ENCODE data around the gene FCN1. TPM values are rescaled to one million over a fixed set of nuclear protein-coding genes. Genes with fewer than 3 reads are reported as not detected.

FCN1 gene
- polyA plus RNA-seq, 1 of the 3 experiments (the other 2 are of a cell fraction): not detected

DNA sequence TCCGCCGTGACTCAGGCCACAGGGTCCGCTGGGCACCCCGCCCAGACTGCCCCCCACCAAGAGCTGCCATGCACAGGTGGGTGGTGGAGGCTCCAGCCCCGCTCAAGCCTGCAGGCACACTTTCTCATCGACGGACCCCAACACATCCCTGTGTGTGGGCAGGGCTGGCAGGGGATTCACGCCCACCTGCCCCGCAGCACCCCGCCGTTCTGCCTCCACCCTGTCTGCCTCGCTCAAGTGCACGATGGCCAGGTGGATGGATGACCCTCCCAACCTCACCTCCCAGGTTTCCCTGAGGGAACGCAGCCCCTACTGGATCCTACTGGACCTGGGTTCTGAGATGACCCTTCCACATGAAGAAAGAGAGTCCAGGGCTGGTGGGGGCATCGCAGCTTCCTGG, 26.1 kb upstream of the FCN1 start:
- WGBS (ENCODE audit: low lambda C conversion rate): 45% methylated on average over 4 of the region's 15 CpGs
- no peaks in the 10 kb centered on the region for H3K9me2 ChIP-seq
- no peaks in the 10 kb centered on the region for H3K27me3 ChIP-seq (ENCODE audit: insufficient read depth)
- H3K27ac ChIP-seq (ENCODE audit: low read depth in 2 of 2, low read length in 1 of 2): no peak overlapping the region
- no peaks in the 10 kb centered on the region for H4K20me1 ChIP-seq (ENCODE audit: insufficient read depth)
- no peaks in the 10 kb centered on the region for H3K9me3 ChIP-seq
- no peaks in the 10 kb centered on the region for H3K36me3 ChIP-seq (replicated peaks in 1 of 2; ENCODE audit: control insufficient read depth in 1 of 2, insufficient read depth in 2 of 2, low read length in 1 of 2)
- no peak for DNase-seq
- TF ChIP-seq EZH2phosphoT487 (IDR thresholded peaks at IDR 0.05; ENCODE audit: borderline replicate concordance, low read depth) (no peak), GATA2 (CRISPR knock-in tag; IDR thresholded peaks at IDR 0.05) (no peak), CHD2 (IDR thresholded peaks at IDR 0.05; ENCODE audit: low read length, partially characterized antibody) (no peak), TEAD4 (IDR thresholded peaks at IDR 0.05; ENCODE audit: borderline replicate concordance, insufficient read depth) (no peak), TCF12 (IDR thresholded peaks at IDR 0.05) (no peak)
- no peak overlapping the region for H3K9ac ChIP-seq
- no peaks in the 10 kb centered on the region for H3K4me1 ChIP-seq (ENCODE audit: control insufficient read depth in 1 of 2, insufficient read depth in 2 of 2, low read depth in 1 of 2, low read length in 1 of 2)
- H3K4me2 ChIP-seq: no peak overlapping the region
- H3F3A ChIP-seq (replicated peaks; ENCODE audit: insufficient read depth): no peaks in the 10 kb centered on the region
- ChIA-PET CTCF (no interaction called here), POLR2A (no interaction called here)
- H3K4me3 ChIP-seq (ENCODE audit: low read depth in 2 of 2, low read length in 1 of 2): no peak overlapping the region
- H2AFZ ChIP-seq (ENCODE audit: low read depth): no peak overlapping the region
- H3K79me2 ChIP-seq (ENCODE audit: insufficient read depth): no peaks in the 10 kb centered on the region

DNA sequence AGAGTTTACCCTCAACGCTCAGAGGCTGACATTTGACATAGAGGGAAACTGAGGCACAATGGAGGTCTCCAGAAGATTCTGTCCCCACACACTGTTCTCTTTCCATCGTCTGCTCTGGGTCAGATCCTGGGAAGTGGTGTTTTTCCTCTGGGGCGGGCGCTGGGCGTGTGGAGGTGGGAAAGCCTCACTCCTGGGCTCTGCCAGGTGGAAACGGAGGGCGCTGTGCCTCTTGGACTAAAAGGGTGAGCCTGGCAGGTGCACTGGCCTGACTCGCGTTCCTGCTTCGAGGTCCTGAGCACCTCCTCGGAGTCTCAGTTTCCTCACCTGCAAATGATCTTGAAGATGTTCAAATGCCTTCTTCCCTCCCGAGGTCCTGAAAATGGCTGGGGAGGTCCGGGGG, 25.7 kb upstream of the FCN1 start:
- H3F3A ChIP-seq (replicated peaks; ENCODE audit: insufficient read depth): no peaks in the 10 kb centered on the region
- no peak overlapping the region for H3K4me3 ChIP-seq (ENCODE audit: low read depth in 2 of 2, low read length in 1 of 2)
- no peaks in the 10 kb centered on the region for H4K20me1 ChIP-seq (ENCODE audit: insufficient read depth)
- no peaks in the 10 kb centered on the region for H3K79me2 ChIP-seq (ENCODE audit: insufficient read depth)
- POLR2A ChIA-PET: no interaction called here
- no peaks in the 10 kb centered on the region for H3K9me3 ChIP-seq
- CTCF ChIA-PET: no interaction called here
- H2AFZ ChIP-seq (ENCODE audit: low read depth): no peak overlapping the region
- H3K36me3 ChIP-seq (replicated peaks in 1 of 2; ENCODE audit: control insufficient read depth in 1 of 2, insufficient read depth in 2 of 2, low read length in 1 of 2): no peaks in the 10 kb centered on the region
- H3K9me2 ChIP-seq: no peaks in the 10 kb centered on the region
- TF ChIP-seq TEAD4 (IDR thresholded peaks at IDR 0.05; ENCODE audit: borderline replicate concordance, insufficient read depth) (no peak), NRF1 (IDR thresholded peaks at IDR 0.05; ENCODE audit: low read depth, low read length) (no peak), GATA2 (CRISPR knock-in tag; IDR thresholded peaks at IDR 0.05) (no peak), RCOR1 (IDR thresholded peaks at IDR 0.05; ENCODE audit: low read length) (no peak), RAD21 (IDR thresholded peaks at IDR 0.05; ENCODE audit: low read length) (no peak), FOSL2 (IDR thresholded peaks at IDR 0.05; ENCODE audit: borderline replicate concordance, low read depth) (no peak), EZH2phosphoT487 (IDR thresholded peaks at IDR 0.05; ENCODE audit: borderline replicate concordance, low read depth) (no peak), CHD2 (IDR thresholded peaks at IDR 0.05; ENCODE audit: low read length, partially characterized antibody) (no peak), TAF1 (IDR thresholded peaks at IDR 0.05; ENCODE audit: borderline replicate concordance, low read depth, low read length) (no peak), MEF2A (IDR thresholded peaks at IDR 0.05; ENCODE audit: borderline replicate concordance, low read depth) (no peak)
- TF ChIP-seq, protein P1, sequence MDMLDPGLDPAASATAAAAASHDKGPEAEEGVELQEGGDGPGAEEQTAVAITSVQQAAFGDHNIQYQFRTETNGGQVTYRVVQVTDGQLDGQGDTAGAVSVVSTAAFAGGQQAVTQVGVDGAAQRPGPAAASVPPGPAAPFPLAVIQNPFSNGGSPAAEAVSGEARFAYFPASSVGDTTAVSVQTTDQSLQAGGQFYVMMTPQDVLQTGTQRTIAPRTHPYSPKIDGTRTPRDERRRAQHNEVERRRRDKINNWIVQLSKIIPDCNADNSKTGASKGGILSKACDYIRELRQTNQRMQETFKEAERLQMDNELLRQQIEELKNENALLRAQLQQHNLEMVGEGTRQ (IDR thresholded peaks at IDR 0.05; ENCODE audit: borderline replicate concordance, low read depth, low read length): no peak
- TF ChIP-seq, protein P2, sequence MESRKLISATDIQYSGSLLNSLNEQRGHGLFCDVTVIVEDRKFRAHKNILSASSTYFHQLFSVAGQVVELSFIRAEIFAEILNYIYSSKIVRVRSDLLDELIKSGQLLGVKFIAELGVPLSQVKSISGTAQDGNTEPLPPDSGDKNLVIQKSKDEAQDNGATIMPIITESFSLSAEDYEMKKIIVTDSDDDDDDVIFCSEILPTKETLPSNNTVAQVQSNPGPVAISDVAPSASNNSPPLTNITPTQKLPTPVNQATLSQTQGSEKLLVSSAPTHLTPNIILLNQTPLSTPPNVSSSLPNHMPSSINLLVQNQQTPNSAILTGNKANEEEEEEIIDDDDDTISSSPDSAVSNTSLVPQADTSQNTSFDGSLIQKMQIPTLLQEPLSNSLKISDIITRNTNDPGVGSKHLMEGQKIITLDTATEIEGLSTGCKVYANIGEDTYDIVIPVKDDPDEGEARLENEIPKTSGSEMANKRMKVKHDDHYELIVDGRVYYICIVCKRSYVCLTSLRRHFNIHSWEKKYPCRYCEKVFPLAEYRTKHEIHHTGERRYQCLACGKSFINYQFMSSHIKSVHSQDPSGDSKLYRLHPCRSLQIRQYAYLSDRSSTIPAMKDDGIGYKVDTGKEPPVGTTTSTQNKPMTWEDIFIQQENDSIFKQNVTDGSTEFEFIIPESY (IDR thresholded peaks at IDR 0.05; ENCODE audit: borderline replicate concordance, low read depth): no peak
- TF ChIP-seq, protein P3, sequence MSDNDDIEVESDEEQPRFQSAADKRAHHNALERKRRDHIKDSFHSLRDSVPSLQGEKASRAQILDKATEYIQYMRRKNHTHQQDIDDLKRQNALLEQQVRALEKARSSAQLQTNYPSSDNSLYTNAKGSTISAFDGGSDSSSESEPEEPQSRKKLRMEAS (IDR thresholded peaks at IDR 0.05; ENCODE audit: low read depth): no peak
- no peaks in the 10 kb centered on the region for H3K27me3 ChIP-seq (ENCODE audit: insufficient read depth)
- no peak overlapping the region for H3K4me2 ChIP-seq
- H3K27ac ChIP-seq (ENCODE audit: low read depth in 2 of 2, low read length in 1 of 2): no peak overlapping the region
- 51% methylated on average over 10 of the region's 13 CpGs for WGBS (ENCODE audit: low lambda C conversion rate)
- H3K4me1 ChIP-seq (ENCODE audit: control insufficient read depth in 1 of 2, insufficient read depth in 2 of 2, low read depth in 1 of 2, low read length in 1 of 2): no peaks in the 10 kb centered on the region
- no peak for DNase-seq
- no peak overlapping the region for H3K9ac ChIP-seq

Measured in SK-N-SH (cell line).